BJ (cell line): ENCODE data around the gene KCNQ5. TPM values are rescaled to one million over a fixed set of nuclear protein-coding genes. Genes with fewer than 3 reads are reported as not detected.

ENCODE experiments used
- CTCF ChIA-PET: fragments of 350-600 bp; formaldehyde crosslinking; extraction: SDS; loops from one replicate; lab custom pipeline; 2021; ENCODE audit warnings: antibody characterized with exemption, inconsistent platforms; lab: Yijun Ruan, JAX
- POLR2A ChIA-PET: fragments of 300-600 bp; sonication (Branson Sonifier 250); formaldehyde crosslinking; extraction: SDS; loops from one replicate; lab custom pipeline; 2021; ENCODE audit warnings: antibody characterized with exemption; lab: Charles Lee
- DNase-seq: peaks from one replicate; pipeline ENCODE4 v3.0.0-alpha.2; 2011; ENCODE audit warnings: low read depth
- H3K27me3 ChIP-seq: 2 replicates; pipeline ENCODE4 v1.6.0; 2011; ENCODE audit warnings: low read length; ENCODE audit not compliant: control insufficient read depth, insufficient read depth
- H3K36me3 ChIP-seq: 2 replicates; pipeline ENCODE4 v1.5.1; 2011; ENCODE audit warnings: low read length; ENCODE audit not compliant: control insufficient read depth, insufficient read depth
- H3K4me3 ChIP-seq: 2 replicates; pipeline ENCODE4 v1.5.1; 2011; ENCODE audit warnings: low read depth, mild to moderate bottlenecking, control low read depth, low read length
- CTCF ChIP-seq: IDR thresholded peaks from 2 replicates; pipeline ENCODE4 v1.5.1; 2011; ENCODE audit warnings: low read depth, mild to moderate bottlenecking, control low read depth, inconsistent platforms, low read length, moderate library complexity; ENCODE audit not compliant: insufficient read depth
- polyA plus RNA-seq: library from polyadenylated mRNA; depleted of rRNA; stranded (reverse); fragments of >200 nt; gene quantifications from 2 replicates; pipeline ENCODE4 v1.2.3, GENCODE V29; 2011

KCNQ5 gene
- polyA plus RNA-seq, 1 experiment = 1.4 TPM

- no peak for DNase-seq
- no peak for TF ChIP-seq CTCF
- no peaks in the 10 kb centered on the region for H3K27me3 ChIP-seq
- CTCF ChIA-PET = no interaction called here
- H3K4me3 ChIP-seq = no peak overlapping the region
- H3K36me3 ChIP-seq = no peaks in the 10 kb centered on the region
- POLR2A ChIA-PET = no interaction called here
These were observed 118.3 kb downstream of the KCNQ5 start for GRCh38 chr6:72740135-72740534.

DNA sequence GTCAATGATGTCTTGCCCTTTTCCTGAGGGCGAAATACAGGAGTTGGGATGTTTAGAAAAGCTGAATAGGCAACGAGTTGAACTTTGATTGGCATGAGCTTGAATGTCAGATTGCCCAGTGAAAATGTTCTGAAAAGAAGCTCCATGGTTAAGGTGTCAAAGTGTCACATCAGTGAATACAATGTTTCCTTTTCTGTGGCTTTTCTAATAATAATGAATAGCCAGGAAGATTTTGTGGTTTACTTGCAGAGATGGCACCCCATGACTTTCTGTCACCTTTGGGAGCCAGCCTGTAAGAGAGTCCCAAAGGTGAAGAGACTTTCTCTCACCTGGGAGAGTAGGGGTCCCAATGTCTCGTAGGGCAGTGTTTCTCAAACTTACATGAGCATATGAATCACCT is 119.2 kb downstream of the KCNQ5 start:
- no peaks in the 10 kb centered on the region for H3K27me3 ChIP-seq
- no peak for TF ChIP-seq CTCF
- ChIA-PET CTCF (no interaction called here), POLR2A (no interaction called here)
- no peak for DNase-seq
- no peaks in the 10 kb centered on the region for H3K36me3 ChIP-seq
- no peak overlapping the region for H3K4me3 ChIP-seq

GRCh38 chr6:72742001-72742673 is 120.3 kb downstream of the KCNQ5 start:
- Histone ChIP-seq H3K4me3 (no peak overlapping the region), H3K36me3 (no peaks in the 10 kb centered on the region), H3K27me3 (no peaks in the 10 kb centered on the region)
- no peak for DNase-seq
- no peak for TF ChIP-seq CTCF
- ChIA-PET POLR2A (no interaction called here), CTCF (no interaction called here)

DNA sequence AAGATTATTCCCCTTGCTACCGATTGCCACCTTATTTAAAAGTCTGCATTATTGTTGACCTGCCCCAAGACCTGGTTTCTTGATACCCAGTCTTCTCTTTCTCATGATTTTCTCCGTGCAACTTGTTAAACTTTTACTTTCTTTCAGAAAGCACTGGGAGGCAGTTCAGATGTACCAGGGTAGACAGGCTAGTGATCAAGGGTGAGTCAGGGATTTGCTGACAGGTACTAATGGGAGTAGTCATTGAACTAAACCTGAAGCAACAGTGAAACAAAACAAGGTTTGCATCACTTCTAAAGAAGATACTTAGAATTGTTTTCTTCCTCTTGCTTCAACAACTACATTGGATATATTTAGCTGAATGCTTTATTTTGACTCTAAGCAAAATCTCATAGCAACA is 124.4 kb downstream of the KCNQ5 start:
- no peak for TF ChIP-seq CTCF
- H3K36me3 ChIP-seq = no peaks in the 10 kb centered on the region
- H3K27me3 ChIP-seq = no peaks in the 10 kb centered on the region
- no peak for DNase-seq
- ChIA-PET POLR2A (no interaction called here), CTCF (no interaction called here)
- H3K4me3 ChIP-seq = no peak overlapping the region

GRCh38 chr6:72748759-72749158 is 126.9 kb downstream of the KCNQ5 start:
- TF ChIP-seq CTCF = no peak
- Histone ChIP-seq H3K4me3 (no peak overlapping the region), H3K27me3 (no peaks in the 10 kb centered on the region), H3K36me3 (no peaks in the 10 kb centered on the region)
- ChIA-PET POLR2A (no interaction called here), CTCF (no interaction called here)
- DNase-seq = peak; percentile 60
